T-cell (primary cell): ENCODE results near the gene SRSF12. TPM values are rescaled to one million over a fixed set of nuclear protein-coding genes. Genes with fewer than 3 reads are reported as not detected.

Experiments
- ATAC-seq, 4 experiments: fragments of 200-7000 bp in 3 of 4; fragments of 150-1000 bp in 1 of 4; cut with Tn5 transposase; replicated peaks in 1 of 4; 1 replicate in 3 of 4; 2 replicates in 1 of 4; pipeline ENCODE4 v1.10.0; 2021; ENCODE audit warnings: moderate library complexity in 3 of 4, mild to moderate bottlenecking in 2 of 4, moderate number of reproducible peaks in 1 of 4
- CTCF ChIA-PET, 2 donors: fragments of 300-600 bp; sonication (Branson Sonifier 250); formaldehyde crosslinking; loops; one replicate each; lab custom pipeline; 2022; ENCODE audit warnings: antibody characterized with exemption in 2 of 2; lab: Charles Lee
- POLR2A ChIA-PET, 2 donors: fragments of 300-600 bp; sonication (Branson Sonifier 250); formaldehyde crosslinking; loops; one replicate each; lab custom pipeline; 2022; ENCODE audit warnings: antibody characterized with exemption in 2 of 2; lab: Charles Lee
- DNase-seq, 35 experiments: peaks; one replicate each; pipeline versions ENCODE4 v3.0.0 to v3.0.0-alpha.2; 2013 to 2023
- H3K27ac ChIP-seq: one replicate; pipeline ENCODE4 v1.5.1; 2013; ENCODE audit warnings: low read length
- H3K27me3 ChIP-seq, 2 experiments: replicated peaks in 1 of 2; 1 replicate in 1 of 2; 2 replicates in 1 of 2; pipeline versions ENCODE4 v1.6.1 to v1.7.0; 2013; ENCODE audit warnings: low read length in 1 of 2, mixed read lengths in 1 of 2; ENCODE audit not compliant: control insufficient read depth in 2 of 2, insufficient read depth in 2 of 2; ENCODE audit errors: extremely low read depth in 1 of 2
- H3K36me3 ChIP-seq, 2 donors: 1 replicate in 1 of 2; 2 replicates in 1 of 2; pipeline versions ENCODE4 v1.6.1 to v1.7.0; 2013; ENCODE audit warnings: low read length in 1 of 2; ENCODE audit not compliant: control insufficient read depth in 2 of 2, insufficient read depth in 1 of 2; ENCODE audit errors: extremely low read depth in 1 of 2
- H3K4me1 ChIP-seq, 2 experiments: 1 replicate in 1 of 2; 2 replicates in 1 of 2; pipeline versions ENCODE4 v1.6.1 to v1.7.0; 2013; ENCODE audit warnings: low read length in 2 of 2, mixed read lengths in 1 of 2; ENCODE audit not compliant: insufficient read depth in 2 of 2, control insufficient read depth in 1 of 2; ENCODE audit errors: extremely low read depth in 1 of 2
- H3K4me3 ChIP-seq, 2 donors: 1 replicate in 1 of 2; 2 replicates in 1 of 2; pipeline versions ENCODE4 v1.5.1 to v1.7.0; 2013; ENCODE audit warnings: mild to moderate bottlenecking in 2 of 2, low read length in 1 of 2, moderate library complexity in 1 of 2; ENCODE audit not compliant: control insufficient read depth in 1 of 2; ENCODE audit errors: extremely low read depth in 1 of 2
- H3K9me3 ChIP-seq: 2 replicates; pipeline ENCODE4 v1.7.0; 2013
- H3K27ac Mint-ChIP-seq, 2 donors: one replicate each; pipeline ENCODE4 v1.8.0; 2020 to 2021; ENCODE audit warnings: mild to moderate bottlenecking in 2 of 2, mixed read lengths in 2 of 2
- H3K27me3 Mint-ChIP-seq, 2 donors: one replicate each; pipeline ENCODE4 v1.8.0; 2021 to 2022; ENCODE audit warnings: mixed read lengths in 2 of 2
- H3K36me3 Mint-ChIP-seq: one replicate; pipeline ENCODE4 v1.8.0; 2021; ENCODE audit warnings: mixed read lengths
- H3K4me1 Mint-ChIP-seq, 3 donors: one replicate each; pipeline ENCODE4 v1.8.0; 2020 to 2022; ENCODE audit warnings: mixed read lengths in 3 of 3, mild to moderate bottlenecking in 1 of 3
- H3K4me3 Mint-ChIP-seq, 3 donors: one replicate each; pipeline ENCODE4 v1.8.0; 2020 to 2022; ENCODE audit warnings: mild to moderate bottlenecking in 3 of 3, mixed read lengths in 3 of 3, moderate library complexity in 3 of 3
- H3K9me3 Mint-ChIP-seq, 3 donors: one replicate each; pipeline ENCODE4 v1.8.0; 2020 to 2022; ENCODE audit warnings: mixed read lengths in 3 of 3
- WGBS: methylation state at CpG from one replicate; pipeline ENCODE4 v1.1.5; 2013; ENCODE audit warnings: missing lambda C conversion rate; ENCODE audit not compliant: insufficient coverage; 5-methylcytosine and 5-hydroxymethylcytosine counted together
- total RNA-seq, 35 experiments: library from RNA in 6 of 35; stranded (reverse) in 6 of 35; fragments of 120-200 nt in 1 of 35; gene quantifications; one replicate each; pipeline versions ENCODE4 v1.2.1 to v1.2.4 and lab custom pipeline; 2013 to 2026

The SRSF12 gene
- total RNA-seq (not detected), total RNA-seq (lab: John Stamatoyannopoulos, UW) (0 to 2.9 (median 0.05) reads per million in 29 experiments)
- total RNA-seq (2013) = not detected

DNA sequence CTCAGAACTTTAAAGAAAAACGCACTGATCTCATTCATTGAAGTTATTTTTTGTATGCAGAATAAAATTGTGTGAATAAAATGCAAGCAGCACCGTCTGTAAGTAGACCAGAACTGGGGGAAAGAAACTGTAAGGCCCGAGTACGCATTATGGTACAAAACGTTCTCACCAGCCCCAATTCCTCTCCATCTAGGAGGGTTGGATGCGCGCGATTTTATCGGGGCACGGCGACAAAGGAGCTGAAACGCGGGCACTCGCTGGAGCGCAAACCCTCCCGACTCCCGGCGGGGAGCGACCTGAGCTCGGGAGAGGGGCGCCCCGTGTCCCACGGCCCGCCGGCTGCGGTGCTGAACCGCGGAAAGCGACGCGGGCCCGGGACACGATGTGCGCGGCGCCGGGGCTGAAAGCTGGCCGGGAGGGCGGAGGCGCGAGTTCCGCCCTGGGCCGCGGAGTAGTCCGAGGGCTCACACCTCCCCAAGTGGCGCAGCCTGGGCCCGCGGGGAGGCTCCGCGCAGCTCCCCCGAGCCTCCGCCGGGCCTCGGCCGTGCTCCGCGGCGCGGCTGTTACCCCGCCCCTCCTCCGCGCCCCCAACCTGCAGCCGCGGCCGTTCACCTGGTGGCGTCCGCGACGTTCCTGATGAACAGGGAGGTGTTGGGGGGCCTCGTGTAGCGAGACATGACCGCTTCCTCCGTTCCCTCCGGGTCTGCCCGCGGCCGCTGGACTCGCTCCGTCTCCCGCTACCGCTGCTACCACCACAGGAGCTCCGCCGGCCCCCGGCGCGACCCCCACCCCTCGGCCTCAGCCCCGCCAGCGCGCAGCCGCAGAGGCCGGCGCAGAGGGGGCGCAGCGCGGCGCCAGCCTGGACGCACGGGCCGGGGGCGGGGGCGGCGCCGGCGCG, at the start of gene SRSF12:
SRSF12 (minus strand) TSS at position 861 of the 898 bp plus-strand sequence; CDS start at position 677, 184 bp downstream.
- no peak within 1 kb of the TSS for H3K27ac Mint-ChIP-seq
- DNase-seq (peak in 31 of 35 experiments; percentile 2 to 55 (median 13)), ATAC-seq (peak; percentile 78 to 89 (median 82))
- no peak within 1 kb of the TSS for H3K27ac ChIP-seq
- H3K4me1 ChIP-seq = peaks cover 5 to 10% of the 10 kb centered on the region in 2 experiments
- H3K36me3 Mint-ChIP-seq = no peaks in the 10 kb centered on the region
- peaks cover 3 to 6% of the 10 kb centered on the region in 2 donors for H3K27me3 Mint-ChIP-seq
- peak within 1 kb of the TSS; percentile 44 to 77 for H3K4me3 ChIP-seq
- POLR2A ChIA-PET = interaction anchor here (0.6 to 1.2 kb wide), 7 partner anchors 34 to 1455 kb away, joined by 3 to 8 read pairs (median 4); partner anchors contain the start of gene PNRC1 (in 1 of the 2)
- peak within 1 kb of the TSS; percentile 75 to 91 (median 81) for H3K4me3 Mint-ChIP-seq
- WGBS = under 1% methylated on average over 95 of the region's 106 CpGs
- H3K27me3 ChIP-seq = peaks cover 0 to 18% of the 10 kb centered on the region in 2 experiments
- H3K9me3 ChIP-seq = no peaks in the 10 kb centered on the region
- no peaks in the 10 kb centered on the region for H3K9me3 Mint-ChIP-seq
- CTCF ChIA-PET = interaction anchor here (0.5 to 0.9 kb wide), 2 partner anchors 32 to 1187 kb away, joined by 3 to 4 read pairs; no protein-coding TSS in a partner anchor
- no peaks in the 10 kb centered on the region for H3K36me3 ChIP-seq
- peaks cover 6 to 10% (median 8%) of the 10 kb centered on the region in 3 donors for H3K4me1 Mint-ChIP-seq

DNA sequence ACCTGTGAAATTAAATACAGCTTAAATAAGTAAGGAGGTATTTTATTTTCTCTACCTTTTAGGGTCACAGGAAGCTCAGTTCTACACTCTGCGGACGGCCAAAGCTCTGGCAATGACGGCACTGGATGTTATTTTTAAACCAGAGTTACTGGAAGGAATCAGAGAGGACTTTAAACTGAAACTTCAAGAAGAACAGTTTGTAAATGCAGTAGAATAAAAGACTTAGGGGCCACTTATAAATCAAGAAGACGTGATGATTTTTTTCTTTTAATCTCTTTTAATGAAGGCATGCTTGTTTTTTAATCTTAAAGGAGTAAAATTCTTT, 44.1 kb upstream of the SRSF12 start:
- no peak overlapping the region for H3K4me3 ChIP-seq
- no peaks in the 10 kb centered on the region for H3K27me3 ChIP-seq
- H3K4me3 Mint-ChIP-seq = no peak overlapping the region
- peaks cover 0 to 33% of the 10 kb centered on the region in 2 donors for H3K36me3 ChIP-seq
- no peak for ATAC-seq
- WGBS = 100% methylated on average over 3 of the region's 4 CpGs
- H3K27me3 Mint-ChIP-seq = no peaks in the 10 kb centered on the region
- no peaks in the 10 kb centered on the region for H3K9me3 Mint-ChIP-seq
- no peak overlapping the region for H3K27ac Mint-ChIP-seq
- H3K9me3 ChIP-seq = no peaks in the 10 kb centered on the region
- no peaks in the 10 kb centered on the region for H3K4me1 ChIP-seq
- ChIA-PET CTCF (no interaction called here), POLR2A (no interaction called here)
- H3K36me3 Mint-ChIP-seq = peaks cover 47% of the 10 kb centered on the region
- no peak overlapping the region for H3K27ac ChIP-seq
- no peak for DNase-seq
- no peaks in the 10 kb centered on the region for H3K4me1 Mint-ChIP-seq

DNA sequence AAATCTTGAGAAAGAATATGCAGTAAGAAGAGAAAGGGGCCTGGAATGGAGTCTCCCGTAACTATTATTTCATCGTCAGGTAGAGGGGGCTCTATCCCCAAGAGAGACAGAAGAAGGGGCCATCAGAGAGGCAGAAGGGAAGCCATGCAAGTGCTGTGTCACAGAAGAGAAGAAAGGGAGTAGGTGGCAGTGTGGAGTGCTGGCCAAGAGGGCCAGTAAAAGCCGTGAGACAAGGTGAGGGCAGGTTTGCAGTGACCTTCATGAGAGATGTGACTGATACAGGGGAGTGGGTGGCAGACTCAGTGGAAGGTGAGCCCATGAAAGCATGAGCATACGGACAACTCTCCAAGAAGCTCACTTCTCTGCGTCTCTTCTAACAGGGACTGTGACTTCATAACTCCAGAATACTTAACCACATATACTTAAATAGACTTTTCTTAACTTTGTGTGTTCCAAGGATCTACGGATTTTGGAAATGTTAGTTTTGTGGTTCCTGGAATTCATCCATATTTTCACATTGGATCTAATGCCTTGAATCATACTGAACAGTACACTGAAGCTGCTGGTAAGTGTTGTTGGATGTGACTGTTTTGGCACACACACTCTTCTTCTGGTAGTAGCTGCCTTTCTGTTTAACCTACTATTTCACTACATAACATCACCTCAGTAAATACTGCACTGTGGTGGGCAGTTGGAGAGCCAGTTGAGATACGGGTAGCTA, 43.6 kb upstream of the SRSF12 start:
- Mint-ChIP-seq H3K27me3 (no peaks in the 10 kb centered on the region), H3K27ac (no peak overlapping the region), H3K4me3 (no peak overlapping the region), H3K36me3 (peaks cover 49% of the 10 kb centered on the region), H3K9me3 (no peaks in the 10 kb centered on the region), H3K4me1 (no peaks in the 10 kb centered on the region)
- Histone ChIP-seq H3K36me3 (peaks cover 0 to 33% of the 10 kb centered on the region in 2 donors), H3K9me3 (no peaks in the 10 kb centered on the region), H3K4me1 (no peaks in the 10 kb centered on the region), H3K27me3 (no peaks in the 10 kb centered on the region), H3K27ac (no peak overlapping the region), H3K4me3 (no peak overlapping the region)
- POLR2A ChIA-PET = no interaction called here
- CTCF ChIA-PET = no interaction called here
- ATAC-seq = no peak
- 93% methylated on average over 3 of the region's 7 CpGs for WGBS
- no peak for DNase-seq

- ATAC-seq = no peak
- no peaks in the 10 kb centered on the region for H3K27me3 ChIP-seq
- no peaks in the 10 kb centered on the region for H3K9me3 ChIP-seq
- Mint-ChIP-seq H3K4me1 (no peaks in the 10 kb centered on the region), H3K27me3 (no peaks in the 10 kb centered on the region), H3K9me3 (no peaks in the 10 kb centered on the region), H3K36me3 (peaks cover 52% of the 10 kb centered on the region), H3K27ac (no peak overlapping the region), H3K4me3 (no peak overlapping the region)
- peaks cover 0 to 35% of the 10 kb centered on the region in 2 donors for H3K36me3 ChIP-seq
- no peak for DNase-seq
- POLR2A ChIA-PET = interaction anchor here in 1 of 2 donors (0.6 kb wide), 1 partner anchor 445 kb away, joined by 3 read pairs; no protein-coding TSS in a partner anchor
- no peak overlapping the region for H3K27ac ChIP-seq
- WGBS = 100% methylated on average over 3 of the region's 4 CpGs
- CTCF ChIA-PET = no interaction called here
- no peak overlapping the region for H3K4me3 ChIP-seq
- H3K4me1 ChIP-seq = no peaks in the 10 kb centered on the region
Measured at GRCh38 chr6:89160331-89161092, 42.6 kb upstream of the SRSF12 start.

GRCh38 chr6:89154131-89154530, 36.3 kb upstream of the SRSF12 start:
- no peaks in the 10 kb centered on the region for H3K4me1 ChIP-seq
- Mint-ChIP-seq H3K4me3 (no peak overlapping the region), H3K4me1 (peaks cover 4 to 9% (median 9%) of the 10 kb centered on the region in 3 donors), H3K36me3 (peaks cover 27% of the 10 kb centered on the region), H3K9me3 (no peaks in the 10 kb centered on the region), H3K27ac (no peak overlapping the region), H3K27me3 (no peaks in the 10 kb centered on the region)
- ATAC-seq (no peak), DNase-seq (no peak)
- no peaks in the 10 kb centered on the region for H3K9me3 ChIP-seq
- H3K36me3 ChIP-seq = peaks cover 0 to 9% of the 10 kb centered on the region in 2 donors
- H3K4me3 ChIP-seq = no peak overlapping the region
- no CpG with 5 or more reads among the region's 1 CpG for WGBS
- POLR2A ChIA-PET = interaction anchor here in 1 of 2 donors (0.7 kb wide), 1 partner anchor 9 kb away, joined by 3 read pairs; no protein-coding TSS in a partner anchor
- H3K27ac ChIP-seq = no peak overlapping the region
- CTCF ChIA-PET = interaction anchor here in 1 of 2 donors (0.6 kb wide), 1 partner anchor 225 kb away, joined by 4 read pairs; no protein-coding TSS in a partner anchor
- H3K27me3 ChIP-seq = no peaks in the 10 kb centered on the region
